PC-9 (cell line): ENCODE data around the gene IGFL4. TPM values are rescaled to one million over a fixed set of nuclear protein-coding genes. Genes with fewer than 3 reads are reported as not detected.

Experiments used
- BruUV-seq: library from RNA; stranded (reverse); fragments of 400-500 nt; replicated peaks from 2 replicates; lab custom pipeline; 2021; lab: Mats Ljungman, UMichigan
- CTCF ChIA-PET: fragments of 300-600 bp; sonication (Branson Sonifier 250); formaldehyde crosslinking; loops from one replicate; lab custom pipeline; 2022; ENCODE audit warnings: antibody characterized with exemption; lab: Charles Lee
- POLR2A ChIA-PET: fragments of 300-600 bp; sonication (Branson Sonifier 250); formaldehyde crosslinking; loops from one replicate; lab custom pipeline; 2022; ENCODE audit warnings: antibody characterized with exemption; ENCODE audit not compliant: unreplicated experiment; lab: Charles Lee
- DNase-seq, 2 experiments: peaks; one replicate each; pipeline versions ENCODE4 v3.0.0 to v3.0.0-alpha.2; 2015 to 2022; ENCODE audit warnings: mixed read lengths in 1 of 2
- H2AFZ ChIP-seq: fragments of 200-600 bp; sonication (generic); 2 replicates; pipeline ENCODE4 v1.8.1; 2017; ENCODE audit warnings: antibody characterized with exemption
- H3F3A ChIP-seq: fragments of 200-600 bp; sonication (generic); 2 replicates; pipeline ENCODE4 v1.8.1; 2017; ENCODE audit warnings: antibody characterized with exemption, mild to moderate bottlenecking, low read depth; ENCODE audit not compliant: insufficient read depth
- H3K27ac ChIP-seq: fragments of 200-600 bp; sonication (generic); 2 replicates; pipeline ENCODE4 v1.6.1; 2016; ENCODE audit warnings: mixed run types
- H3K27me3 ChIP-seq: fragments of 200-600 bp; sonication (generic); 2 replicates; pipeline ENCODE4 v1.6.1; 2016; ENCODE audit warnings: low read depth, mixed run types; ENCODE audit not compliant: insufficient read depth
- H3K36me3 ChIP-seq: fragments of 200-600 bp; sonication (generic); 2 replicates; pipeline ENCODE4 v1.6.1; 2016; ENCODE audit warnings: low read depth, mixed run types
- H3K4me1 ChIP-seq: fragments of 200-600 bp; sonication (generic); replicated peaks from 2 replicates; pipeline ENCODE4 v1.6.1; 2016; ENCODE audit warnings: mixed run types; ENCODE audit not compliant: insufficient read depth
- H3K4me2 ChIP-seq: fragments of 200-600 bp; sonication (generic); 2 replicates; pipeline ENCODE4 v1.6.1; 2017; ENCODE audit warnings: mixed run types
- H3K4me3 ChIP-seq: fragments of 200-600 bp; sonication (generic); 2 replicates; pipeline ENCODE4 v1.6.1; 2016; ENCODE audit warnings: mixed run types
- H3K79me2 ChIP-seq: fragments of 200-600 bp; sonication (generic); 2 replicates; pipeline ENCODE4 v1.6.1; 2017; ENCODE audit warnings: low read depth, mixed run types
- H3K9me2 ChIP-seq: fragments of 200-600 bp; sonication (generic); 2 replicates; pipeline ENCODE4 v1.8.1; 2017; ENCODE audit warnings: mild to moderate bottlenecking; ENCODE audit not compliant: insufficient read depth
- H3K9me3 ChIP-seq: fragments of 200-600 bp; sonication (generic); 2 replicates; pipeline ENCODE4 v1.8.1; 2016; ENCODE audit warnings: low read depth; ENCODE audit not compliant: insufficient read depth
- H4K20me1 ChIP-seq: fragments of 200-600 bp; sonication (generic); 2 replicates; pipeline ENCODE4 v1.8.1; 2017; ENCODE audit not compliant: insufficient read depth
- CTCF ChIP-seq: fragments of 200-600 bp; sonication (generic); conservative IDR thresholded peaks from 2 replicates; pipeline ENCODE4 v1.6.1; 2017; ENCODE audit warnings: mixed run types, antibody characterized with exemption, mild to moderate bottlenecking, moderate library complexity
- EZH2 ChIP-seq: fragments of 200-600 bp; sonication (generic); IDR thresholded peaks from 2 replicates; pipeline ENCODE4 v1.8.0; 2017; ENCODE audit warnings: antibody characterized with exemption, low read depth
- intact Hi-C: fragments of 100-400 bp; cut with micrococcal nuclease; formaldehyde crosslinking; loops from one replicate; pipeline ENCODE4 v1.10.0; 2022; ENCODE audit not compliant: unreplicated experiment
- total RNA-seq: library from RNA; stranded (reverse); gene quantifications from 2 replicates; pipeline ENCODE4 v1.2.3, GENCODE V29; 2021

The IGFL4 gene
- total RNA-seq, 1 experiment from 2014 or later = not detected

GRCh38 chr19:46031781-46032596 is 8.8 kb downstream of the IGFL4 start:
- intact Hi-C loops = no loop called here

GRCh38 chr19:46030812-46031550 is 9.8 kb downstream of the IGFL4 start:
- Histone ChIP-seq H2AFZ (no peak overlapping the region), H3K79me2 (no peaks in the 10 kb centered on the region), H4K20me1 (no peaks in the 10 kb centered on the region), H3K4me1 (no peaks in the 10 kb centered on the region; the same call in 1 of the 2 replicates), H3K4me2 (no peak overlapping the region), H3F3A (peaks cover 11% of the 10 kb centered on the region; the same call in 1 of the 2 replicates), H3K27ac (no peak overlapping the region), H3K9me3 (no peaks in the 10 kb centered on the region), H3K9me2 (no peaks in the 10 kb centered on the region), H3K27me3 (no peaks in the 10 kb centered on the region), H3K36me3 (no peaks in the 10 kb centered on the region), H3K4me3 (no peak overlapping the region)
- no TSS peak for BruUV-seq
- DNase-seq = no peak
- CTCF ChIA-PET = no interaction called here
- intact Hi-C loops = no loop called here
- POLR2A ChIA-PET = no interaction called here
- TF ChIP-seq CTCF (no peak), EZH2 (no peak)

More at GRCh38 chr19:46031781-46032596, 8.8 kb downstream of the IGFL4 start:
- H3F3A ChIP-seq = peaks cover 4% of the 10 kb centered on the region; the same call in 1 of the 2 replicates
- H3K4me1 ChIP-seq = no peaks in the 10 kb centered on the region; the same call in 1 of the 2 replicates
- no TSS peak for BruUV-seq
- no peak for DNase-seq
- H3K4me2 ChIP-seq = no peak overlapping the region
- no peaks in the 10 kb centered on the region for H3K36me3 ChIP-seq
- H4K20me1 ChIP-seq = no peaks in the 10 kb centered on the region
- no peaks in the 10 kb centered on the region for H3K9me2 ChIP-seq
- CTCF ChIA-PET = no interaction called here
- no peaks in the 10 kb centered on the region for H3K27me3 ChIP-seq
- H3K9me3 ChIP-seq = no peaks in the 10 kb centered on the region
- no peak overlapping the region for H3K4me3 ChIP-seq
- no peaks in the 10 kb centered on the region for H3K79me2 ChIP-seq
- H2AFZ ChIP-seq = no peak overlapping the region
- POLR2A ChIA-PET = no interaction called here
- H3K27ac ChIP-seq = no peak overlapping the region
- TF ChIP-seq CTCF = no peak
- TF ChIP-seq EZH2 = no peak

- Histone ChIP-seq H2AFZ (no peak overlapping the region), H3K27ac (no peak overlapping the region), H3K27me3 (no peaks in the 10 kb centered on the region), H3F3A (peaks cover 24% of the 10 kb centered on the region; the same call in 1 of the 2 replicates), H4K20me1 (no peaks in the 10 kb centered on the region), H3K4me1 (no peaks in the 10 kb centered on the region; the same call in 1 of the 2 replicates), H3K36me3 (no peaks in the 10 kb centered on the region), H3K4me2 (no peak overlapping the region), H3K79me2 (no peaks in the 10 kb centered on the region), H3K4me3 (no peak overlapping the region), H3K9me3 (no peaks in the 10 kb centered on the region), H3K9me2 (no peaks in the 10 kb centered on the region)
- ChIA-PET CTCF (no interaction called here), POLR2A (interaction anchor here (0.6 kb wide), 1 partner anchor 348 kb away, joined by 9 read pairs; no protein-coding TSS in a partner anchor)
- no peak for DNase-seq
- intact Hi-C loops = loop anchor here (5.0 kb wide), 1 partner anchor 486 kb away; no protein-coding TSS in a partner anchor
- BruUV-seq = no TSS peak
- TF ChIP-seq EZH2 = no peak
- no peak for TF ChIP-seq CTCF
These were observed 15.0 kb downstream of the IGFL4 start for GRCh38 chr19:46025835-46026234.
